ENCODE measurements around the gene UFD1. TPM values are rescaled to one million over a fixed set of nuclear protein-coding genes. Genes with fewer than 3 reads are reported as not detected.

UFD1 gene
- total and polyA plus RNA-seq, 2 donors (not counting 1 experiment from before 2014, with no cell fraction given), result 43.5 to 70.1 TPM

DNA sequence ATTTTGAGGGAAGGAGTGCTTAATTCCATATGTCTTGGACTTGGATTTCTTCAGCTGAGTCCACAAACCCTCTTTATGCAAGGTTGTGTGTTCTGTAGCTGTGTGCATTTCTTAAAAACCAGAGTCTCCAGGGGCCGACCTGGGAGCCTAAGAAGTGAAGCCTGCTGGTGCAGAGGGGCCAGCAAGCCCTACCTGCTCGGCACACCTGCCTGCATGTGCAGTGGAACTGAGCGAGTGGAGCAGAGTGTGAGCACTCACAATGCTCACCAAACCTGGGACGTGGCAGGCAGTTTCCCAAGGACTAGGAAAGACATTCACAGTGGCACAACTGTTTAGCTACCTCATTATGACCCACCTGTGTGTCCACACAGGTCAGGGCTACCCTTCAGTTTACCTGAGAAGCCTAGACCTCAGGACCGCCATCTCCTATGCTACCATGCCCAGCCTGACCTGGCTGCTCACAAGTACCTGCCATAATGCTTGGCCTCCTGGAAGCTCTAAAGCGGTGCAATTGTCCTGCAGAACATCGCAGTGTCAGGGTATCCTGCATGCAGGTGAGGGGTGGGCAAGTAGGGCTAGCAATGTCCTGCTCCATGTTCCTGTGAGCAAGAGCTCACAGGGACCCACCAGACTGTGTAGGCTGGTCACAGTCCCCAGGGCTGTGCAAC lies 35.3 kb downstream of the UFD1 start:
- no peaks in the 10 kb centered on the region for H3K27me3 Mint-ChIP-seq
- TF ChIP-seq CTCF (IDR thresholded peaks at IDR 0.05), result no peak
- TF ChIP-seq EZH2 (IDR thresholded peaks at IDR 0.05; ENCODE audit: borderline replicate concordance, insufficient read depth, low read depth, low read length, poor library complexity, severe bottlenecking), result no peak
- POLR2A ChIA-PET, result interaction anchor here (4.5 kb wide), 1 partner anchor 10 kb away, joined by 29 read pairs; the partner anchor contains the start of genes HIRA and MRPL40
- Histone ChIP-seq H3K4me2 (replicated peaks; ENCODE audit: low read depth, low read length, poor library complexity, severe bottlenecking) (no peak overlapping the region), H3K9ac (ENCODE audit: low read length) (no peak overlapping the region), H2AFZ (ENCODE audit: insufficient read depth, low read depth, low read length, poor library complexity, severe bottlenecking) (no peak overlapping the region), H3K79me2 (ENCODE audit: control insufficient read depth, insufficient read depth, low read length) (peaks cover 76% of the 10 kb centered on the region), H3K4me1 (ENCODE audit: control insufficient read depth in 2 of 2, insufficient read depth in 2 of 2, low read length in 2 of 2) (peaks cover 12 to 19% of the 10 kb centered on the region in 2 donors), H3K27ac (ENCODE audit: low read length in 2 of 2) (no peak overlapping the region), H4K20me1 (ENCODE audit: control insufficient read depth, insufficient read depth, low read length, poor library complexity, severe bottlenecking) (peaks cover 22% of the 10 kb centered on the region), H3K36me3 (replicated peaks in 1 of 2; ENCODE audit: control extremely low read depth in 1 of 2, control insufficient read depth in 1 of 2, extremely low read depth in 1 of 2, insufficient read depth in 2 of 2, low read length in 1 of 2) (peaks cover 0 to 38% of the 10 kb centered on the region in 2 experiments), H3K9me3 (ENCODE audit: control extremely low read depth in 1 of 3, control insufficient read depth in 2 of 3, insufficient read depth in 1 of 3, low read length in 2 of 3) (no peaks in the 10 kb centered on the region), H3K4me3 (ENCODE audit: control extremely low read depth in 1 of 5, extremely low read depth in 1 of 5, insufficient read depth in 1 of 5, low read depth in 2 of 5, low read length in 4 of 5) (no peak overlapping the region), H3K27me3 (replicated peaks in 1 of 4; ENCODE audit: control extremely low read depth in 1 of 4, control insufficient read depth in 3 of 4, insufficient read depth in 4 of 4, low read length in 3 of 4) (no peaks in the 10 kb centered on the region)
- no peaks in the 10 kb centered on the region for H3K9me3 Mint-ChIP-seq (ENCODE audit: insufficient read depth)
- no peak for ATAC-seq (ENCODE audit: low read depth)
- no peak overlapping the region for H3K27ac Mint-ChIP-seq
- intact Hi-C loops (cut with micrococcal nuclease), result no loop called here
- H3K4me3 Mint-ChIP-seq, result no peak overlapping the region
- DNase-seq, result no peak
- H3K4me1 Mint-ChIP-seq, result peaks cover 41% of the 10 kb centered on the region
- WGBS (ENCODE audit: insufficient coverage), result 85% methylated on average over 7 of the region's 7 CpGs
- CTCF ChIA-PET, result interaction anchor here (1.6 kb wide), 1 partner anchor 145 kb away, joined by 4 read pairs; no protein-coding TSS in a partner anchor

GRCh38 chr22:19442166-19442565 lies 36.8 kb downstream of the UFD1 start:
- CTCF ChIA-PET, result no interaction called here
- POLR2A ChIA-PET, result no interaction called here
- ATAC-seq (ENCODE audit: low read depth) (no peak), DNase-seq (no peak)
- Histone ChIP-seq H4K20me1 (ENCODE audit: control insufficient read depth, insufficient read depth, low read length, poor library complexity, severe bottlenecking) (peaks cover 22% of the 10 kb centered on the region), H3K9ac (ENCODE audit: low read length) (no peak overlapping the region), H3K4me2 (replicated peaks; ENCODE audit: low read depth, low read length, poor library complexity, severe bottlenecking) (no peak overlapping the region), H3K9me3 (ENCODE audit: control extremely low read depth in 1 of 3, control insufficient read depth in 2 of 3, insufficient read depth in 1 of 3, low read length in 2 of 3) (no peaks in the 10 kb centered on the region), H3K79me2 (ENCODE audit: control insufficient read depth, insufficient read depth, low read length) (peaks cover 67% of the 10 kb centered on the region), H2AFZ (ENCODE audit: insufficient read depth, low read depth, low read length, poor library complexity, severe bottlenecking) (no peak overlapping the region), H3K4me1 (ENCODE audit: control insufficient read depth in 2 of 2, insufficient read depth in 2 of 2, low read length in 2 of 2) (peaks cover 8 to 11% of the 10 kb centered on the region in 2 donors), H3K27me3 (replicated peaks in 1 of 4; ENCODE audit: control extremely low read depth in 1 of 4, control insufficient read depth in 3 of 4, insufficient read depth in 4 of 4, low read length in 3 of 4) (no peaks in the 10 kb centered on the region), H3K36me3 (replicated peaks in 1 of 2; ENCODE audit: control extremely low read depth in 1 of 2, control insufficient read depth in 1 of 2, extremely low read depth in 1 of 2, insufficient read depth in 2 of 2, low read length in 1 of 2) (peaks cover 4 to 38% of the 10 kb centered on the region in 2 experiments), H3K27ac (ENCODE audit: low read length in 2 of 2) (no peak overlapping the region), H3K4me3 (ENCODE audit: control extremely low read depth in 1 of 5, extremely low read depth in 1 of 5, insufficient read depth in 1 of 5, low read depth in 2 of 5, low read length in 4 of 5) (no peak overlapping the region)
- intact Hi-C loops (cut with micrococcal nuclease), result no loop called here
- 82% methylated on average over 2 of the region's 2 CpGs for WGBS (ENCODE audit: insufficient coverage)
- Mint-ChIP-seq H3K27ac (no peak overlapping the region), H3K4me3 (no peak overlapping the region), H3K27me3 (no peaks in the 10 kb centered on the region), H3K9me3 (ENCODE audit: insufficient read depth) (no peaks in the 10 kb centered on the region), H3K4me1 (peaks cover 32% of the 10 kb centered on the region)
- no peak for TF ChIP-seq EZH2 (IDR thresholded peaks at IDR 0.05; ENCODE audit: borderline replicate concordance, insufficient read depth, low read depth, low read length, poor library complexity, severe bottlenecking)
- no peak for TF ChIP-seq CTCF (IDR thresholded peaks at IDR 0.05)
